ENCODE measurements around the gene RUNDC3A.
A peak's percentile ranks its signal among the peaks of the same experiment; 100 is the strongest.

The RUNDC3A gene

GRCh38 chr17:44307387-44308186 lies 814 bp upstream of the RUNDC3A start:
- peak overlapping the region; percentile 42; the same call in 1 of the 2 replicates for H3K27ac ChIP-seq
- TF ChIP-seq ZFX (IDR thresholded peaks at IDR 0.05; ENCODE audit: borderline replicate concordance) (no peak), CTCF (IDR thresholded peaks at IDR 0.05) (no peak)

- TF ChIP-seq ZFX (IDR thresholded peaks at IDR 0.05; ENCODE audit: borderline replicate concordance) (no peak), CTCF (IDR thresholded peaks at IDR 0.05) (no peak)
- no peak overlapping the region for H3K27ac ChIP-seq
These were observed 464 bp downstream of the RUNDC3A start for GRCh38 chr17:44308865-44309264.

- TF ChIP-seq ZFX (IDR thresholded peaks at IDR 0.05; ENCODE audit: borderline replicate concordance) (no peak), CTCF (IDR thresholded peaks at IDR 0.05) (no peak)
- no peak overlapping the region for H3K27ac ChIP-seq
These were observed 1.1 kb downstream of the RUNDC3A start for GRCh38 chr17:44309472-44309871.

- no peak for TF ChIP-seq ZFX (IDR thresholded peaks at IDR 0.05; ENCODE audit: borderline replicate concordance)
- no peak for TF ChIP-seq CTCF (IDR thresholded peaks at IDR 0.05)
These were observed 1.8 kb downstream of the RUNDC3A start for GRCh38 chr17:44310188-44310587.

GRCh38 chr17:44310609-44311376 lies 2.4 kb downstream of the RUNDC3A start:
- H3K27ac ChIP-seq: no peak overlapping the region
- TF ChIP-seq ZFX (IDR thresholded peaks at IDR 0.05; ENCODE audit: borderline replicate concordance) (no peak), CTCF (IDR thresholded peaks at IDR 0.05) (no peak)

More at GRCh38 chr17:44310188-44310587, 1.8 kb downstream of the RUNDC3A start:
- H3K27ac ChIP-seq: no peak overlapping the region

GRCh38 chr17:44311562-44312181 lies 3.3 kb downstream of the RUNDC3A start:
- TF ChIP-seq ZFX (IDR thresholded peaks at IDR 0.05; ENCODE audit: borderline replicate concordance): no peak
- no peak for TF ChIP-seq CTCF (IDR thresholded peaks at IDR 0.05)
- no peak overlapping the region for H3K27ac ChIP-seq

Measured in 22Rv1 (cell line).